ENCODE results near the gene METTL24.

The METTL24 gene

DNA sequence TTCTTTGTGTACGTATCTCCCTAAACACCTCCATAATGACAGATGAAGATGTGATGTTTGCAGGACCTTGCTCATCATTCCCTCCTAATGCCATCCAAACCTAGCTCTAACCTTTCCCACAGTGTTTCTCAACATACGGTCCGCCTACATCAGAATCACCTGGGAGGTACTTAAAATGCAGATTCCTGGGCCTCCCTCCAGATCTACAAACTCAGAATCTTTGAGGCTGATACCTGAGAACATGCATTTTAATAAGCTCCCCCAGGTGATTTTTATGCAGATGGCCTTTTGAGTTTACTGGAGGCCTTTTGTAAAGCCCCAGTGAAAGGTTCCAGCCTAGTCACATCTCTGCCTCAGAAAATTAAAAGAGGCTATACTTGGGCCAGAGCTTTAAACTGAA lies 40.5 kb downstream of the METTL24 start:
- no peak for TF ChIP-seq EZH2phosphoT487 (IDR thresholded peaks at IDR 0.05; ENCODE audit: borderline replicate concordance)
- TF ChIP-seq, protein P1, sequence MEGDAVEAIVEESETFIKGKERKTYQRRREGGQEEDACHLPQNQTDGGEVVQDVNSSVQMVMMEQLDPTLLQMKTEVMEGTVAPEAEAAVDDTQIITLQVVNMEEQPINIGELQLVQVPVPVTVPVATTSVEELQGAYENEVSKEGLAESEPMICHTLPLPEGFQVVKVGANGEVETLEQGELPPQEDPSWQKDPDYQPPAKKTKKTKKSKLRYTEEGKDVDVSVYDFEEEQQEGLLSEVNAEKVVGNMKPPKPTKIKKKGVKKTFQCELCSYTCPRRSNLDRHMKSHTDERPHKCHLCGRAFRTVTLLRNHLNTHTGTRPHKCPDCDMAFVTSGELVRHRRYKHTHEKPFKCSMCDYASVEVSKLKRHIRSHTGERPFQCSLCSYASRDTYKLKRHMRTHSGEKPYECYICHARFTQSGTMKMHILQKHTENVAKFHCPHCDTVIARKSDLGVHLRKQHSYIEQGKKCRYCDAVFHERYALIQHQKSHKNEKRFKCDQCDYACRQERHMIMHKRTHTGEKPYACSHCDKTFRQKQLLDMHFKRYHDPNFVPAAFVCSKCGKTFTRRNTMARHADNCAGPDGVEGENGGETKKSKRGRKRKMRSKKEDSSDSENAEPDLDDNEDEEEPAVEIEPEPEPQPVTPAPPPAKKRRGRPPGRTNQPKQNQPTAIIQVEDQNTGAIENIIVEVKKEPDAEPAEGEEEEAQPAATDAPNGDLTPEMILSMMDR (conservative IDR thresholded peaks at IDR 0.05; ENCODE audit: low read length): no peak
- Histone ChIP-seq H3K36me3 (ENCODE audit: insufficient read depth, low read length) (no peaks in the 10 kb centered on the region), H3K4me1 (ENCODE audit: insufficient read depth, low read length, poor library complexity, severe bottlenecking) (peaks cover 8% of the 10 kb centered on the region), H3K27me3 (ENCODE audit: insufficient read depth, low read length, poor library complexity, severe bottlenecking) (no peaks in the 10 kb centered on the region), H4K20me1 (ENCODE audit: insufficient read depth, low read length, poor library complexity, severe bottlenecking) (no peaks in the 10 kb centered on the region), H3F3A (ENCODE audit: low read depth) (no peaks in the 10 kb centered on the region), H3K9ac (ENCODE audit: low read depth, low read length, poor library complexity, severe bottlenecking) (no peak overlapping the region), H3K4me3 (ENCODE audit: low read length, poor library complexity, severe bottlenecking) (no peak overlapping the region), H3K9me3 (ENCODE audit: insufficient read depth, low read depth, low read length) (no peaks in the 10 kb centered on the region), H2AFZ (ENCODE audit: low read length) (no peak overlapping the region), H3K4me2 (ENCODE audit: low read depth, low read length, poor library complexity, severe bottlenecking) (no peak overlapping the region), H3K79me2 (ENCODE audit: insufficient read depth, low read length) (no peaks in the 10 kb centered on the region), H3K9me2 (replicated peaks; ENCODE audit: low read depth, low read length) (no peaks in the 10 kb centered on the region)

DNA sequence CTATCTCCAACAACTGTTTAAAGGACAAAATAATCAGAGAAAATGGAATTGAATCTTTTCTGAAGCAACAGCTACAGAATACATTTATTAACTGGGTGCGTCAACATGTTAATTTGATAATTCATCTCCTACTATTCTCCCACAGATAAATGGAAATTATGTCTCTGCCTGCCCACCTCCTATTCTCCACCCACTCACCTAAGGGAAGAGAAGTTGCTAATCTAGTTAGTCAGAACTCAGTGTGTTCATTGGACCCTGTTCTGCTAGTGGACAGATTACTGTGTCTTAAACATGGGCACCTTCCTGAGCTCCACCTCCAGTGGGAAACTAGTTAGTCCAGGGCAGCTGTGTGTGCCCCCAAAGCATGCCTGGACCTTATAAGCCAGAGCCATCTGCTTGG lies 41.0 kb downstream of the METTL24 start:
- H3K27me3 ChIP-seq (ENCODE audit: insufficient read depth, low read length, poor library complexity, severe bottlenecking): no peaks in the 10 kb centered on the region
- no peak overlapping the region for H3K4me2 ChIP-seq (ENCODE audit: low read depth, low read length, poor library complexity, severe bottlenecking)
- H3K9me2 ChIP-seq (replicated peaks; ENCODE audit: low read depth, low read length): no peaks in the 10 kb centered on the region
- H4K20me1 ChIP-seq (ENCODE audit: insufficient read depth, low read length, poor library complexity, severe bottlenecking): no peaks in the 10 kb centered on the region
- no peaks in the 10 kb centered on the region for H3F3A ChIP-seq (ENCODE audit: low read depth)
- H3K9me3 ChIP-seq (ENCODE audit: insufficient read depth, low read depth, low read length): no peaks in the 10 kb centered on the region
- peaks cover 4% of the 10 kb centered on the region for H3K4me1 ChIP-seq (ENCODE audit: insufficient read depth, low read length, poor library complexity, severe bottlenecking)
- no peaks in the 10 kb centered on the region for H3K79me2 ChIP-seq (ENCODE audit: insufficient read depth, low read length)
- TF ChIP-seq, protein P1 (conservative IDR thresholded peaks at IDR 0.05; ENCODE audit: low read length): no peak
- no peak for TF ChIP-seq EZH2phosphoT487 (IDR thresholded peaks at IDR 0.05; ENCODE audit: borderline replicate concordance)
- no peaks in the 10 kb centered on the region for H3K36me3 ChIP-seq (ENCODE audit: insufficient read depth, low read length)
- H2AFZ ChIP-seq (ENCODE audit: low read length): no peak overlapping the region
- H3K9ac ChIP-seq (ENCODE audit: low read depth, low read length, poor library complexity, severe bottlenecking): no peak overlapping the region
- no peak overlapping the region for H3K4me3 ChIP-seq (ENCODE audit: low read length, poor library complexity, severe bottlenecking)

DNA sequence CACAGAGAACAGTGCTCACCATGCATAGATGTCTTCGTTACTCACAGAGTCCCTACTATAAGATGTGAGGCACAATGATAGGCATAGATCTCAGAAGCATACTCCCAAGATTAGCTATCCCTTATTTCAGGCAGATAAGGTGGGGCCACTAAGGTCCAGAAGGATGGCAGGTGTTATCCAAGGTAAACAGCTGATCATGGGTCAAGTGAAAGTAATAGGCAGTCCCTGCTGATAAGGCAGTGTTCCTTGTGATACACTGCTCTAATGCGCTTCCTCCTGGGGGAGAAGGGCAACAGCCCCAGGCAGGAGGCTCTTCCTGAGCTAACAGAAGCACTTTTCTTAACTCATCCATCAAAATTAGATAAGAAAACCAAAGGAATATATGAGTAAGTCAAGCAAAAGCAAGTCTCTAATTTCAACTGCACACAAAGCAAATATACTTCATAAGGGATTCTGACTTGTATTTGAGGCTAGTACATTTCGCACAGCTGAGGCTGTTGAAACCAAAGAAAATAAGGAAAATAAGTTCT lies 42.2 kb downstream of the METTL24 start:
- Histone ChIP-seq H3K4me1 (ENCODE audit: insufficient read depth, low read length, poor library complexity, severe bottlenecking) (no peaks in the 10 kb centered on the region), H3K9me3 (ENCODE audit: insufficient read depth, low read depth, low read length) (no peaks in the 10 kb centered on the region), H3F3A (ENCODE audit: low read depth) (no peaks in the 10 kb centered on the region), H3K27me3 (ENCODE audit: insufficient read depth, low read length, poor library complexity, severe bottlenecking) (no peaks in the 10 kb centered on the region), H3K36me3 (ENCODE audit: insufficient read depth, low read length) (no peaks in the 10 kb centered on the region), H3K4me2 (ENCODE audit: low read depth, low read length, poor library complexity, severe bottlenecking) (no peak overlapping the region), H3K9ac (ENCODE audit: low read depth, low read length, poor library complexity, severe bottlenecking) (no peak overlapping the region), H3K79me2 (ENCODE audit: insufficient read depth, low read length) (no peaks in the 10 kb centered on the region), H4K20me1 (ENCODE audit: insufficient read depth, low read length, poor library complexity, severe bottlenecking) (no peaks in the 10 kb centered on the region), H3K4me3 (ENCODE audit: low read length, poor library complexity, severe bottlenecking) (no peak overlapping the region), H2AFZ (ENCODE audit: low read length) (no peak overlapping the region), H3K9me2 (replicated peaks; ENCODE audit: low read depth, low read length) (no peaks in the 10 kb centered on the region)
- TF ChIP-seq EZH2phosphoT487 (IDR thresholded peaks at IDR 0.05; ENCODE audit: borderline replicate concordance): no peak
- TF ChIP-seq, protein P1 (conservative IDR thresholded peaks at IDR 0.05; ENCODE audit: low read length): no peak
